Spleen (tissue), 11 donors: ENCODE results near the gene ARFIP1. TPM values are rescaled to one million over a fixed set of nuclear protein-coding genes. Genes with fewer than 3 reads are reported as not detected.

Source experiments
- DNase-seq: peaks from one replicate; pipeline ENCODE4 v3.0.0-alpha.2; 2020
- H3K27ac ChIP-seq, 8 donors: fragments of 200-600 bp; sonication (generic) in 7 of 8; 1 replicate in 4 of 8; 2 replicates in 4 of 8; pipeline versions ENCODE4 v1.5.0 to v1.8.0; 2016 to 2021; ENCODE audit warnings: inconsistent platforms in 4 of 8, mild to moderate bottlenecking in 4 of 8, moderate library complexity in 1 of 8
- H3K27me3 ChIP-seq, 7 donors: fragments of 200-600 bp; sonication (generic) in 6 of 7; replicated peaks in 1 of 7; 1 replicate in 4 of 7; 2 replicates in 3 of 7; pipeline versions ENCODE4 v1.5.0 to v1.8.0; 2016 to 2021; ENCODE audit warnings: inconsistent platforms in 3 of 7, mild to moderate bottlenecking in 1 of 7
- H3K36me3 ChIP-seq, 6 donors: fragments of 200-600 bp; sonication (generic) in 5 of 6; 1 replicate in 4 of 6; 2 replicates in 2 of 6; pipeline versions ENCODE4 v1.5.0 to v1.8.0; 2016 to 2021; ENCODE audit warnings: inconsistent platforms in 2 of 6
- H3K4me1 ChIP-seq, 6 donors: fragments of 200-600 bp; sonication (generic) in 5 of 6; 1 replicate in 3 of 6; 2 replicates in 3 of 6; pipeline versions ENCODE4 v1.5.0 to v1.8.0; 2016 to 2021; ENCODE audit warnings: inconsistent platforms in 3 of 6
- H3K4me3 ChIP-seq, 8 donors: fragments of 200-600 bp; sonication (generic) in 7 of 8; 1 replicate in 4 of 8; 2 replicates in 4 of 8; pipeline versions ENCODE4 v1.5.0 to v1.8.0; 2016 to 2021; ENCODE audit warnings: inconsistent platforms in 4 of 8, mild to moderate bottlenecking in 4 of 8, moderate library complexity in 2 of 8
- H3K9me3 ChIP-seq, 8 donors: fragments of 200-600 bp; sonication (generic) in 7 of 8; 1 replicate in 4 of 8; 2 replicates in 4 of 8; pipeline versions ENCODE4 v1.5.0 to v1.8.0; 2016 to 2021; ENCODE audit warnings: inconsistent platforms in 4 of 8
- POLR2A ChIP-seq, 3 donors: fragments of 450-650 bp; IDR thresholded peaks; one replicate each; pipeline ENCODE4 v1.5.1; 2017; ENCODE audit warnings: antibody characterized with exemption in 3 of 3, mild to moderate bottlenecking in 1 of 3
- POLR2AphosphoS5 ChIP-seq, 3 donors: sonication (generic); formaldehyde crosslinking; IDR thresholded peaks; one replicate each; pipeline ENCODE4 v1.5.1; 2017; ENCODE audit warnings: antibody characterized with exemption in 3 of 3
- WGBS, 5 donors: extraction: QIAGEN DNeasy Blood & Tissue Kit in 3 of 5; methylation state at CpG; one replicate each; pipeline versions ENCODE4 v1.1.5 to v1.1.7; 2013 to 2018; 5-methylcytosine and 5-hydroxymethylcytosine counted together
- intact Hi-C: fragments of 100-400 bp; cut with DNase I; formaldehyde crosslinking; loops from one replicate; pipeline ENCODE4 v1.15.0; 2023; ENCODE audit warnings: low total_unique reads
- polyA plus RNA-seq, 3 donors: library from polyadenylated mRNA; stranded (reverse); fragments of 200-250 nt; gene quantifications; one replicate each; pipeline ENCODE4 v1.2.1, GENCODE V29; 2013
- total RNA-seq, 7 donors: library from RNA; depleted of rRNA in 3 of 7; stranded (reverse); fragments of >200 nt in 3 of 7; fragmentation: NEBNext Ultra II Directional in 4 of 7; extraction: Animal tissue kit (Norgen Biotek cat#: 25700) in 4 of 7; gene quantifications; one replicate each; pipeline versions ENCODE4 v1.1.0 to v1.2.1, GENCODE V29; 2016 to 2021
- TF ChIP-seq, protein P1 (sequence below), 11 experiments: fragments of 200-600 bp in 7 of 11; fragments of 450-650 bp in 4 of 11; sonication (generic) in 4 of 11; IDR thresholded peaks in 8 of 11; conservative IDR thresholded peaks in 3 of 11; 1 replicate in 7 of 11; 2 replicates in 4 of 11; pipeline versions ENCODE4 v1.4.0 to v1.8.0; 2016 to 2021; ENCODE audit warnings: antibody characterized with exemption in 11 of 11, inconsistent platforms in 4 of 11, mild to moderate bottlenecking in 1 of 11
- donor health status: healthy with polysubstance abuse.
- donor health status: DM: no; HTN: no; CAD: no; lungs with moderate emphysema.
- donor health status: DM: no; HTN: no; CAD: no.
- donor health status: Bipolar disorder and iron deficiency.
- donor health status: healthy.
- donor health status: DM: no; HTN: no; CAD: no.
- donor health status: DM: yes; HTN: yes; CAD: no.

Gene ARFIP1
- total and polyA plus RNA-seq, 10 donors: 13.9 to 35.0 (median 26.8) TPM

DNA sequence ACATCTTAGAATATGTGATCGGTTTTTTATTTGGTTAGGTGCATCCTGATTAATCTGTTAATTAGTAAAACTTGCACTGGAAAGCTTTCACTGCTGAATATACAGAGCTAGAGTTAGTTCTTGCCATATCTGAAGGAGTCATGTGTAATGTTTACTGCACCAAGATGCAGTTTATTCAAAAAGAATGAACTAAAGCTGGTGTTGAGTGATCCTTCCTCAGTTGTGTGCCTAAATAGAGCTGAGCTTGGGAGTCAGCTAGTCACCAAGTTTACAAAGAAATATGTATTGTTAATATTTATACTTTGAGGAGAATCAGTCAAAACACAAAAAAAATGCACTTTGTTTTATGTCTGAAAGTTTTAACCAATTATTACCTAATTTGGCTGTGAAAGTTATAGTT is 102.2 kb downstream of the ARFIP1 start:
- DNase-seq: no peak
- intact Hi-C loops: no loop called here

DNA sequence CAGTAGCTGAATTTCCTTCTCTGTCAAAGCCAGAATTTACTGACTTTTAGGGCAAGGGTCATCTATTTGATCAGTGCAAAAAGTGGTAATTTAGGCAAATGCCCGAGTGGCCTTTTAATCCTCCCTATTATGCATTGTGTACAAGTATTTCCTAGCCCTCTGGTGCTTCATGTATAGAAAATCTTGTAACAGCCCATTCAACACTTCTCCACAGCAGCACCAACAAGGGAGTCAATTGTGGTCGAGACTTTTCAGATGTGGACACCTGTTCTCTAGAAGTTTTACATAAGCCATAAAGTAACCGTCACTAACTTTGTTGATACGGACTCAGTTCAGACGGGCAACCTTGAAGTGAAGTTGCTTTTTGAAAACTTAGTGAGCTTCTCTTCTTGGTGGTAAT is 105.4 kb downstream of the ARFIP1 start:
- Histone ChIP-seq H3K4me1 (no peaks in the 10 kb centered on the region), H3K27ac (no peak overlapping the region), H3K36me3 (peaks cover 0 to 71% (median 9%) of the 10 kb centered on the region in 6 donors), H3K9me3 (no peaks in the 10 kb centered on the region), H3K27me3 (no peaks in the 10 kb centered on the region), H3K4me3 (no peak overlapping the region)
- TF ChIP-seq, protein P1, sequence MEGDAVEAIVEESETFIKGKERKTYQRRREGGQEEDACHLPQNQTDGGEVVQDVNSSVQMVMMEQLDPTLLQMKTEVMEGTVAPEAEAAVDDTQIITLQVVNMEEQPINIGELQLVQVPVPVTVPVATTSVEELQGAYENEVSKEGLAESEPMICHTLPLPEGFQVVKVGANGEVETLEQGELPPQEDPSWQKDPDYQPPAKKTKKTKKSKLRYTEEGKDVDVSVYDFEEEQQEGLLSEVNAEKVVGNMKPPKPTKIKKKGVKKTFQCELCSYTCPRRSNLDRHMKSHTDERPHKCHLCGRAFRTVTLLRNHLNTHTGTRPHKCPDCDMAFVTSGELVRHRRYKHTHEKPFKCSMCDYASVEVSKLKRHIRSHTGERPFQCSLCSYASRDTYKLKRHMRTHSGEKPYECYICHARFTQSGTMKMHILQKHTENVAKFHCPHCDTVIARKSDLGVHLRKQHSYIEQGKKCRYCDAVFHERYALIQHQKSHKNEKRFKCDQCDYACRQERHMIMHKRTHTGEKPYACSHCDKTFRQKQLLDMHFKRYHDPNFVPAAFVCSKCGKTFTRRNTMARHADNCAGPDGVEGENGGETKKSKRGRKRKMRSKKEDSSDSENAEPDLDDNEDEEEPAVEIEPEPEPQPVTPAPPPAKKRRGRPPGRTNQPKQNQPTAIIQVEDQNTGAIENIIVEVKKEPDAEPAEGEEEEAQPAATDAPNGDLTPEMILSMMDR (IDR thresholded peaks at IDR 0.05 in 8 of 11, conservative IDR thresholded peaks at IDR 0.05 in 3 of 11): no peak
- TF ChIP-seq POLR2AphosphoS5 (IDR thresholded peaks at IDR 0.05) (no peak), POLR2A (IDR thresholded peaks at IDR 0.05) (no peak)
- 93 to 97% (median 94%) methylated on average over 5 of the region's 5 CpGs for WGBS, 5 donors
- DNase-seq: no peak
- intact Hi-C loops: no loop called here

More for the DNA sequence above, 102.2 kb downstream of the ARFIP1 start:
- TF ChIP-seq POLR2A (IDR thresholded peaks at IDR 0.05) (no peak), POLR2AphosphoS5 (IDR thresholded peaks at IDR 0.05) (no peak)
- TF ChIP-seq, protein P1 (IDR thresholded peaks at IDR 0.05 in 8 of 11, conservative IDR thresholded peaks at IDR 0.05 in 3 of 11): no peak
- H3K4me3 ChIP-seq: no peak overlapping the region
- no peak overlapping the region for H3K27ac ChIP-seq
- no peaks in the 10 kb centered on the region for H3K27me3 ChIP-seq
- 96 to 100% (median 97%) methylated on average over 1 of the region's 1 CpG for WGBS, 5 donors
- H3K4me1 ChIP-seq: no peaks in the 10 kb centered on the region
- H3K9me3 ChIP-seq: peaks cover 0 to 6% (median 2%) of the 10 kb centered on the region in 8 donors
- peaks cover 0 to 62% (median 3%) of the 10 kb centered on the region in 6 donors for H3K36me3 ChIP-seq

DNA sequence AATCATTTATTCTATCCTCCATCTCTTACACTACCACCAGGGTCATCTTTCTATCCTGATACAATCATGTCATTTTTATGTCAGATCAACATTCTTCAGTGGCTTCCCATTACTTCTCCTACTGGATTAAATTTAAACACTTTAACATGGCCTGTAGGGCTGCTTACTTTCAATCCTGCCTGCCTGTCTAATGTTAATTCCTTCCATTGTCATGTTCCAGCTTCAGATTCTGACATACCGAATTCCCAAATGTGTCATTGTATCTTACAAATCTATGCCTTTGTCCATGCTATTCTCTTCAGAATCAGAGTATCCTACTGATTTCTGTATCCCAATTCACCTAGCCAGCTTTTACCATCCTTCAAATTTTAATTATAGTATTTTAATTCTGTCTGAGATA is 106.4 kb downstream of the ARFIP1 start:
- Histone ChIP-seq H3K36me3 (peaks cover 0 to 74% (median 11%) of the 10 kb centered on the region in 6 donors), H3K9me3 (no peaks in the 10 kb centered on the region), H3K27ac (no peak overlapping the region), H3K27me3 (no peaks in the 10 kb centered on the region), H3K4me3 (no peak overlapping the region), H3K4me1 (no peaks in the 10 kb centered on the region)
- WGBS, 5 donors: 97 to 100% (median 100%) methylated on average over 1 of the region's 1 CpG
- DNase-seq: no peak
- TF ChIP-seq POLR2AphosphoS5 (IDR thresholded peaks at IDR 0.05) (no peak), POLR2A (IDR thresholded peaks at IDR 0.05) (no peak)
- TF ChIP-seq, protein P1 (IDR thresholded peaks at IDR 0.05 in 8 of 11, conservative IDR thresholded peaks at IDR 0.05 in 3 of 11): no peak
- intact Hi-C loops: no loop called here

DNA sequence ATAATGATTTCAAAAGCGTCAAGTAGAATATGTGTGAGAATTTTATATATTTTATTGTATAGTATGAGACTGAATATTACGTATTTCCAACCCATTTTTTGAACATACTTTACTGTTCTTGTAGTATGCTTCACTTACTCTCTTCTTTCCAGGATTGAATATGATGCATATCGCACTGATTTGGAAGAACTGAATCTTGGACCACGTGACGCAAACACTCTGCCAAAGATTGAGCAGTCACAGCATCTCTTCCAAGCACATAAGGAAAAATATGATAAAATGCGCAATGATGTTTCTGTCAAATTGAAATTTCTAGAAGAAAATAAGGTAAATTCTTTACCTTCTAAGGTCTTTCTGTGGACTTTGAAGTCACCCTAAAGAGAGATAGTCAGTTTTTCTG is 108.2 kb downstream of the ARFIP1 start:
- peaks cover 0 to 87% (median 16%) of the 10 kb centered on the region in 6 donors for H3K36me3 ChIP-seq
- no peaks in the 10 kb centered on the region for H3K9me3 ChIP-seq
- no peak overlapping the region for H3K27ac ChIP-seq
- no peak overlapping the region for H3K4me3 ChIP-seq
- TF ChIP-seq POLR2AphosphoS5 (IDR thresholded peaks at IDR 0.05): no peak
- TF ChIP-seq POLR2A (IDR thresholded peaks at IDR 0.05): no peak
- TF ChIP-seq, protein P1 (IDR thresholded peaks at IDR 0.05 in 8 of 11, conservative IDR thresholded peaks at IDR 0.05 in 3 of 11): no peak
- no peak for DNase-seq
- no peaks in the 10 kb centered on the region for H3K4me1 ChIP-seq
- no peaks in the 10 kb centered on the region for H3K27me3 ChIP-seq
- 97 to 98% (median 97%) methylated on average over 6 of the region's 6 CpGs for WGBS, 5 donors
- intact Hi-C loops: no loop called here
